Vagina (tissue), 2 donors: ENCODE data around the gene ADAMTS7. TPM values are rescaled to one million over a fixed set of nuclear protein-coding genes. Genes with fewer than 3 reads are reported as not detected.
A peak's percentile ranks its signal among the peaks of the same experiment; 100 is the strongest.
"Not testable (repeated sequence)": the region's sequence is repeated elsewhere in the genome, so short reads cannot be mapped to it uniquely, and the experiment has no call there.

Source experiments
- DNase-seq, 2 donors: peaks; one replicate each; pipeline ENCODE4 v3.0.0-alpha.2; 2017; ENCODE audit errors: extremely low spot score in 2 of 2
- H3K27ac ChIP-seq: fragments of 200-600 bp; sonication (generic); one replicate; pipeline ENCODE4 v1.5.1; 2019
- H3K27me3 ChIP-seq: fragments of 200-600 bp; sonication (generic); one replicate; pipeline ENCODE4 v1.5.1; 2019
- H3K36me3 ChIP-seq, 2 donors: fragments of 200-600 bp; sonication (generic); one replicate each; pipeline ENCODE4 v1.5.1; 2017 to 2019
- H3K4me1 ChIP-seq: fragments of 200-600 bp; sonication (generic); one replicate; pipeline ENCODE4 v1.5.1; 2019
- H3K4me3 ChIP-seq, 2 donors: fragments of 200-600 bp; sonication (generic); 1 replicate in 1 of 2; 2 replicates in 1 of 2; pipeline ENCODE4 v1.5.1; 2016 to 2019
- H3K9me3 ChIP-seq: fragments of 200-600 bp; sonication (generic); one replicate; pipeline ENCODE4 v1.5.1; 2019
- CTCF ChIP-seq, 3 experiments: fragments of 450-650 bp in 2 of 3; fragments of 200-600 bp in 1 of 3; sonication (generic) in 1 of 3; IDR thresholded peaks; one replicate each; pipeline ENCODE4 v1.5.1; 2017 to 2019; ENCODE audit warnings: antibody characterized with exemption in 3 of 3, mild to moderate bottlenecking in 2 of 3, moderate library complexity in 2 of 3
- POLR2A ChIP-seq, 2 donors: fragments of 450-650 bp; IDR thresholded peaks; one replicate each; pipeline ENCODE4 v1.6.1; 2017; ENCODE audit warnings: antibody characterized with exemption in 2 of 2, mild to moderate bottlenecking in 2 of 2, moderate library complexity in 2 of 2
- POLR2AphosphoS5 ChIP-seq, 2 donors: sonication (generic); formaldehyde crosslinking; IDR thresholded peaks; one replicate each; pipeline ENCODE4 v1.9.0; 2017; ENCODE audit warnings: antibody characterized with exemption in 2 of 2, mild to moderate bottlenecking in 2 of 2, low read depth in 1 of 2; ENCODE audit not compliant: insufficient read depth in 1 of 2
- intact Hi-C: fragments of 100-400 bp; cut with DNase I; formaldehyde crosslinking; loops from one replicate; pipeline ENCODE4 v1.15.1; 2023
- total RNA-seq: library from RNA; depleted of rRNA; stranded (reverse); fragments of >200 nt; gene quantifications from one replicate; pipeline ENCODE4 v1.2.3, GENCODE V29; 2016

ADAMTS7 gene
- total RNA-seq, 1 donor from 2014 or later = 2.5 TPM

GRCh38 chr15:78734451-78735064 is 76.7 kb downstream of the ADAMTS7 start:
- TF ChIP-seq POLR2AphosphoS5 (IDR thresholded peaks at IDR 0.05; ENCODE audit: insufficient read depth in 1 of 2, low read depth in 1 of 2) (no peak), CTCF (IDR thresholded peaks at IDR 0.05) (no peak), POLR2A (IDR thresholded peaks at IDR 0.05) (no peak)
- Histone ChIP-seq H3K27ac (no peak overlapping the region), H3K36me3 (no peaks in the 10 kb centered on the region), H3K27me3 (no peaks in the 10 kb centered on the region), H3K9me3 (no peaks in the 10 kb centered on the region), H3K4me1 (no peaks in the 10 kb centered on the region), H3K4me3 (no peak overlapping the region)
- no peak for DNase-seq
- intact Hi-C loops = no loop called here

DNA sequence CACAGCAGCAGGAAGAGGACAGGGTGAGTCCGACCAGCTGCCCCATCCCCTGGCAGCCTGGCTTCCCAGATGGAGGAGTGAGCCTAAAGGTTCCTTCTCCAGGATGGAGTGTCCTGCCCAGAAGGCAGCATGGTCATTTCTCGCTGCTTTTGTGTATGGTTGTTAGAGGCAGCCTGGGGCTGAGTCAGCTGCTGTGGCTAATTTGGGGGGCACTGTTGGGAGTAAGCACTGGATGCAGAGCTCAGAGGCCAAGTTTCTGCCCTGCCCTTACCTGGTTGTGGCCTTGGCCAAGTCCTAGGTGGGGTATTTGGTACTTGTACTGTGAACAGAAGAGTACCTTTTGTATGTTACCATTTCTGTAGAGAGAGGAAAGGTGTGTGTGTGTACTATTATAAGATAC is 78.6 kb downstream of the ADAMTS7 start:
- intact Hi-C loops = no loop called here
- no peaks in the 10 kb centered on the region for H3K4me1 ChIP-seq
- peak in 1 of 2 donors; percentile 40 for DNase-seq
- H3K36me3 ChIP-seq = no peaks in the 10 kb centered on the region
- no peak overlapping the region for H3K4me3 ChIP-seq
- no peaks in the 10 kb centered on the region for H3K27me3 ChIP-seq
- no peak overlapping the region for H3K27ac ChIP-seq
- H3K9me3 ChIP-seq = no peaks in the 10 kb centered on the region
- no peak for TF ChIP-seq CTCF (IDR thresholded peaks at IDR 0.05)
- no peak for TF ChIP-seq POLR2AphosphoS5 (IDR thresholded peaks at IDR 0.05; ENCODE audit: insufficient read depth in 1 of 2, low read depth in 1 of 2)
- no peak for TF ChIP-seq POLR2A (IDR thresholded peaks at IDR 0.05)

GRCh38 chr15:78730955-78731354 is 80.3 kb downstream of the ADAMTS7 start:
- Histone ChIP-seq H3K4me3 (no peak overlapping the region), H3K9me3 (no peaks in the 10 kb centered on the region), H3K27me3 (no peaks in the 10 kb centered on the region), H3K27ac (no peak overlapping the region), H3K4me1 (no peaks in the 10 kb centered on the region), H3K36me3 (no peaks in the 10 kb centered on the region)
- no peak for DNase-seq
- intact Hi-C loops = no loop called here
- TF ChIP-seq POLR2AphosphoS5 (IDR thresholded peaks at IDR 0.05; ENCODE audit: insufficient read depth in 1 of 2, low read depth in 1 of 2) = no peak
- TF ChIP-seq POLR2A (IDR thresholded peaks at IDR 0.05) = no peak
- no peak for TF ChIP-seq CTCF (IDR thresholded peaks at IDR 0.05)

DNA sequence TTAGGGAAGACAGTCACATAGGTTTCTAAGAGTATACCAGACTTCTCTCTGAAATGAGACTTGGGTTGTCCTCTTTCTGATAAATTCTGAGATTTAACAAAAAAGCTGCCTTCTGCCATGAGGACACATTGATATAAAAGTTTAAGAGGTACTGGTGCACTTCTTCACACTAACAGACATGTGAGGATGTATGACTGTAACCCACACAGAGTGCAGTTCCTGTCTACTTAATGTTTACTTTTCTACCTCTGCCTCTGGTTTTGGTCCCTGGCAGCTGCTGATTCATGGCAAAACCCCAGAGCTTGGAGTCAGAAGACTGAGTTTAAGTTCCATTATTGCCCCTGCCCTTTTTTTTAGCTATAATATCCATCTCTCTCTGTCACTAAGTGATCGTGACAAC is 82.8 kb downstream of the ADAMTS7 start:
- H3K9me3 ChIP-seq, H3K27me3 ChIP-seq, H3K27ac ChIP-seq, DNase-seq, H3K4me3 ChIP-seq, H3K4me1 ChIP-seq, intact Hi-C loops, H3K36me3 ChIP-seq: not testable (repeated sequence)

- H3K4me1 ChIP-seq = no peaks in the 10 kb centered on the region
- no peak for DNase-seq
- no peak for TF ChIP-seq POLR2AphosphoS5 (IDR thresholded peaks at IDR 0.05; ENCODE audit: insufficient read depth in 1 of 2, low read depth in 1 of 2)
- no peak for TF ChIP-seq CTCF (IDR thresholded peaks at IDR 0.05)
- TF ChIP-seq POLR2A (IDR thresholded peaks at IDR 0.05) = no peak
- intact Hi-C loops = no loop called here
- no peaks in the 10 kb centered on the region for H3K27me3 ChIP-seq
- no peaks in the 10 kb centered on the region for H3K9me3 ChIP-seq
- no peak overlapping the region for H3K27ac ChIP-seq
- no peak overlapping the region for H3K4me3 ChIP-seq
- no peaks in the 10 kb centered on the region for H3K36me3 ChIP-seq
These were observed 83.7 kb downstream of the ADAMTS7 start for GRCh38 chr15:78727561-78727960.
